Central memory CD8-positive, alpha-beta T cell (primary cell): ENCODE data around the gene ITGB1BP2.
A peak's percentile ranks its signal among the peaks of the same experiment; 100 is the strongest.
"Not testable (repeated sequence)": the region's sequence is repeated elsewhere in the genome, so short reads cannot be mapped to it uniquely, and the experiment has no call there.

Source experiments
- ATAC-seq: fragments of 150-1000 bp; cut with Tn5 transposase; replicated peaks from 2 replicates; pipeline ENCODE4 v1.10.0; 2022; ENCODE audit warnings: mild to moderate bottlenecking, moderate FRiP score, moderate number of reproducible peaks; ENCODE audit not compliant: poor library complexity, severe bottlenecking; ENCODE audit errors: extremely low read depth
- DNase-seq, 2 donors: peaks; one replicate each; pipeline ENCODE4 v3.0.0; 2021; ENCODE audit warnings: low spot score in 2 of 2
- H3K27ac Mint-ChIP-seq: one replicate; pipeline ENCODE4 v1.8.0; 2022; ENCODE audit warnings: low read depth, mild to moderate bottlenecking, moderate library complexity, mixed read lengths
- H3K27me3 Mint-ChIP-seq: one replicate; pipeline ENCODE4 v1.8.0; 2022; ENCODE audit warnings: mixed read lengths
- H3K36me3 Mint-ChIP-seq: one replicate; pipeline ENCODE4 v1.8.0; 2022; ENCODE audit warnings: mild to moderate bottlenecking, moderate library complexity, mixed read lengths; ENCODE audit not compliant: insufficient read depth
- H3K4me1 Mint-ChIP-seq: one replicate; pipeline ENCODE4 v1.8.0; 2022; ENCODE audit warnings: mixed read lengths
- H3K4me3 Mint-ChIP-seq: one replicate; pipeline ENCODE4 v1.8.0; 2022; ENCODE audit warnings: mild to moderate bottlenecking, moderate library complexity, mixed read lengths
- H3K9me3 Mint-ChIP-seq: one replicate; pipeline ENCODE4 v1.8.0; 2022; ENCODE audit warnings: mixed read lengths

The ITGB1BP2 gene

DNA sequence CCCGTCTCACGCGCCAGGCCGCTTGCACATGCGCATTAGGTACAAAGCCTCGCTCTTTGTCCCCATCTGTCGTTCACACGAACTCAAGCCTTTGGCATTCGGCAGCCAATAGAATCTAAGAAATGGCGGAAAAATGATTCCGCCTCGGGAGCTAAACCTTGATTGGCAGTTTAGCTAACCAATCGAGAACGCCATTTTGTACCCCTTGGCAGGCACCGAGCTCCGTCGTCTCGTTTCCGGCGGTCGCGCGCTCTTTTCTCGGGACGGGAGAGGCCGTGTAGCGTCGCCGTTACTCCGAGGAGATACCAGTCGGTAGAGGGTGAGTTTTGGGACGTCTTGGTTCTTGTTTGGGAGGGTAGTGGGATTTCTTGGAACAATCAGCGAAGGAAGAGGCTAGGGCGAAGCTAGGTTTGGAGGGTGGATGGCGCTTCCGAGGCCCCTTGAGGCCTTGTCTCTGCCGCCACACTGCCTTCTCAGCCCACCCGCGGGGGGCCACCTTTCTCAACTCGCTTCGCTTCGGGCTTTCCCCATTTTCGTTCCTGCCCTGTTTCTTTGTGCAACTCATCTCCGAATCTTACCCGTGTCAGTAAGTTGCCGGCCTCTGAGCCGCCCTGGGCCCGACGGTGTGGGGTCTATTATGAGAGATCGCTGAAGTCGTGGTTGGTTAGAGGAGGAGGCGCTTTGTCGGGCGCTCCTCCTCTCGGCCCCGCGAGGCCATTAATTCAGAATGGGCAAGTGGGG lies 18.0 kb upstream of the ITGB1BP2 start, which contains the start of gene NONO:
Gene NONO, plus strand, starts transcription at position 233 of the 741 bp plus-strand sequence. CDS start 7,003 bp downstream, outside the sequence.
- Mint-ChIP-seq H3K4me3 (peak within 1 kb of the TSS; percentile 95), H3K27ac (peak within 1 kb of the TSS; percentile 100), H3K9me3 (no peaks in the 10 kb centered on the region), H3K36me3 (peaks cover 15% of the 10 kb centered on the region), H3K27me3 (no peaks in the 10 kb centered on the region), H3K4me1 (peaks cover 5% of the 10 kb centered on the region)
- ATAC-seq (peak; percentile 88), DNase-seq (peak; percentile 57 to 83)

DNA sequence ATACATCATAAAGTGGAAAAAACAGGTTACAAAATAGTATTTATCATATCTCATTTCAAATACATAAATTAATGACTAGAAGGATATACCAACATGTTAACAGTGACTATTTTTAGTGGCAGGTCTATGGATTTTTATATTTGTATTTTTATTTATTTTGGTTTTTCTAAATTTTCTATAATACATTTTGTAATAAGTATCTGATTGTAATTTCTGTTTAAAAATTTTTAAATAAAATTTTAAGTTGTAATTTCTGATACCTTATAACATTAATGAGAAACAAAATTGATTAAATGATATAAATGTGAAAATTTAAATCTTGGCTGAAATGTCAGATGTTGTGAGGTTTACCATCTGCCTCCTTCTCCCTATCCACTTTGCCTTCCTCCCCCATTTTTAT lies 15.6 kb upstream of the ITGB1BP2 start:
- Mint-ChIP-seq H3K9me3 (no peaks in the 10 kb centered on the region), H3K27ac (no peak overlapping the region), H3K4me3 (peak overlapping the region; percentile 95), H3K36me3 (peaks cover 30% of the 10 kb centered on the region), H3K27me3 (no peaks in the 10 kb centered on the region), H3K4me1 (peaks cover 10% of the 10 kb centered on the region)
- DNase-seq, result no peak
- no peak for ATAC-seq

DNA sequence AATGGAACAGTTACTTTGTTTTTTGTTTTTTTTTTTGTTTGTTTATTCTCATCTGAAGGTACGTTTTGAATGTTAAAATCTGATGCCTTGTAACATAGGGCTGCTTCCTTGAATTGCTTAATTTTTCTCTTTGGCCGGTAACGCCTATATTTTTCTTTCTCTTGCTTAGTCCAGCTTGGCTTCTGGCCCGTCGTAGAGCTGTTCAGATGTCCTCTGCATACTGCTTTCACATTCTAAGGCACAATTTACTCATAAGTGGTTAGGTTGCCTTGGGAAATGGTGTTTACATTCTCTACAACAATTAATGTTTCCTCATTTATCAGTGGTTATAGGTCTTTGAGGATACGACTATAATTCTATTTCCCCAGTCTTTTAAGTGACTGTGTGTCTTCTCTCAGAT lies 10.2 kb upstream of the ITGB1BP2 start:
- no peak for ATAC-seq
- Mint-ChIP-seq H3K4me3 (no peak overlapping the region), H3K36me3 (peaks cover 67% of the 10 kb centered on the region), H3K27ac (no peak overlapping the region), H3K4me1 (peaks cover 11% of the 10 kb centered on the region), H3K9me3 (no peaks in the 10 kb centered on the region), H3K27me3 (no peaks in the 10 kb centered on the region)
- no peak for DNase-seq

DNA sequence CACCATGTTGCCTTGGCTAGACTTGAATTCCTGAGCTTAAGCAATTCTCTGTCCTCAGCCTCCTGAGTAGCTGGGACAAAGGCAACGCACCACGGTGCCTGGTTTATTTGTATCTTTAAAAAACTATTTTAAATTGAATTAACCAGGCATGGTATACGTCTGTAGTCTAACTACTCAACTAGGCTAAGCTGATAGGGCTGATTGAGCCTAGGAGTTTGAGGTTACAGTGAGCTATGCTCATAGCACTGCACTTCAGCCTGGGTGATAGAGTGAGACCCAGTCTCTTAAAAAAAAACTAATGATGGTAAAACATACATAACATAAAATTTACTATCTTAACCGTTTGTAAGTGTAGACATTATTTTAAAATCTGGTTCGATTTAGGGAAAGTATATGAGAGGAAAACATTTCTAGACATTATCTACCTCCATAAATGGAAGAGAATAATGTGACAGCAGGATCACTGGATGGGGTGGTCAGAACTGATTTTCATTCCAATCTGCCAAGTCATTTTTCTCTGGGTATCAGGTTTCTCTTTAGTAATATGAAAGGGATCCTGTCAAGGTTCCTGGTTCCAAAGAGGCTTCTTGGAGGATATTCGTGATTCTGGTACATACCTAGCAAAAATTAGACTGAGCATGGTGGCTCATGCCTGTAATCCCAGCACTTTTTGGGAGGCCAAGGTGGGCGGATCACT lies 8.7 kb upstream of the ITGB1BP2 start:
- H3K9me3 Mint-ChIP-seq, result no peaks in the 10 kb centered on the region
- ATAC-seq, result no peak
- H3K27me3 Mint-ChIP-seq, result no peaks in the 10 kb centered on the region
- peaks cover 11% of the 10 kb centered on the region for H3K4me1 Mint-ChIP-seq
- H3K4me3 Mint-ChIP-seq, result no peak overlapping the region
- peaks cover 77% of the 10 kb centered on the region for H3K36me3 Mint-ChIP-seq
- DNase-seq, result no peak
- H3K27ac Mint-ChIP-seq, result no peak overlapping the region

DNA sequence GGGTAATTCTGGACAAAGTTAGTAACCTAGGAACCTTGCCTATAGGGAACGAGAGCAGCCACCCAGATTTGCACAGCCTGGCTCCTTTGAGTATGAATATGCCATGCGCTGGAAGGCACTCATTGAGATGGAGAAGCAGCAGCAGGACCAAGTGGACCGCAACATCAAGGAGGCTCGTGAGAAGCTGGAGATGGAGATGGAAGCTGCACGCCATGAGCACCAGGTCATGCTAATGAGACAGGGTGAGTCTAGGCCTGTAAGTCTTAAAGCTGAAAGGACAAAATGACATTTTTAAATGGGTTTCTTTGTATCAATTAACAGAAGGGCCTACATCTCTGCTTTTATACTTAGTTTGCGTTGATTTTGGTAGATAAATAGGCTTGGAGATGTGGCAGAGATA lies 4.7 kb upstream of the ITGB1BP2 start:
- H3K4me1 Mint-ChIP-seq, result no peaks in the 10 kb centered on the region
- H3K27me3 Mint-ChIP-seq, result no peaks in the 10 kb centered on the region
- no peaks in the 10 kb centered on the region for H3K9me3 Mint-ChIP-seq
- H3K27ac Mint-ChIP-seq, result peak overlapping the region; percentile 29
- no peak for DNase-seq
- no peak overlapping the region for H3K4me3 Mint-ChIP-seq
- peaks cover 89% of the 10 kb centered on the region for H3K36me3 Mint-ChIP-seq
- ATAC-seq, result no peak

DNA sequence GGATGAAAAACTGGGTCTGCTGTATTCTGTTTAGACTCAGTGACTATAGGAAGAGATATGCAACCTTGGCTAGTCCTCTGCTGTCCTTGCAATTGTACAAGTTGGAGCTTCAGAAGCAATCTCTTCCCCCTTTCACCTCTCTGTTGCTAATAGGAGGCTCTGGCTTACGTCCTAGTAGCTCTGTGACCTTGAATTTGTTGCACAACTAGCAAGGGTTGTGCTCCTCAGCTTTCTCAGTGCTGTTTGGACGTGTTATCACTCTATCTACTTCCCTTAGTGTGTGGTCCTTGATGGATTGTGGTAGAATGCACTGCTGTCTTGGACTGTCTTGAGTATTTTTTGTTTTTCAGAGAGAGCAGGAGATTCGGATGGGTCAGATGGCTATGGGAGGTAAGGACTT lies 3.4 kb upstream of the ITGB1BP2 start:
- peaks cover 79% of the 10 kb centered on the region for H3K36me3 Mint-ChIP-seq
- H3K27ac Mint-ChIP-seq, result no peak overlapping the region
- no peaks in the 10 kb centered on the region for H3K27me3 Mint-ChIP-seq
- no peaks in the 10 kb centered on the region for H3K9me3 Mint-ChIP-seq
- DNase-seq (no peak), ATAC-seq (no peak)
- peaks cover 8% of the 10 kb centered on the region for H3K4me1 Mint-ChIP-seq
- no peak overlapping the region for H3K4me3 Mint-ChIP-seq

DNA sequence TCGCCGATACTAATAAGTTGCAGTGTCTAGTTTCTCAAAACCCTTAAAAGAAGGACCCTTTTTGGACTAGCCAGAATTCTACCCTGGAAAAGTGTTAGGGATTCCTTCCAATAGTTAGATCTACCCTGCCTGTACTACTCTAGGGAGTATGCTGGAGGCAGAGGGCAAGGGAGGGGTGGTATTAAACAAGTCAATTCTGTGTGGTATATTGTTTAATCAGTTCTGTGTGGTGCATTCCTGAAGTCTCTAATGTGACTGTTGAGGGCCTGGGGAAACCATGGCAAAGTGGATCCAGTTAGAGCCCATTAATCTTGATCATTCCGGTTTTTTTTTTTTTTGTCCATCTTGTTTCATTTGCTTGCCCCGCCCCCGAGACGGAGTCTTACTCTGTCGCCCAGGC lies 1.5 kb upstream of the ITGB1BP2 start:
- Mint-ChIP-seq H3K36me3 (peaks cover 63% of the 10 kb centered on the region), H3K4me3 (peak overlapping the region; percentile 39), H3K27ac (peak overlapping the region; percentile 38)
- H3K4me1 Mint-ChIP-seq, H3K27me3 Mint-ChIP-seq, H3K9me3 Mint-ChIP-seq, DNase-seq, ATAC-seq: not testable (repeated sequence)

DNA sequence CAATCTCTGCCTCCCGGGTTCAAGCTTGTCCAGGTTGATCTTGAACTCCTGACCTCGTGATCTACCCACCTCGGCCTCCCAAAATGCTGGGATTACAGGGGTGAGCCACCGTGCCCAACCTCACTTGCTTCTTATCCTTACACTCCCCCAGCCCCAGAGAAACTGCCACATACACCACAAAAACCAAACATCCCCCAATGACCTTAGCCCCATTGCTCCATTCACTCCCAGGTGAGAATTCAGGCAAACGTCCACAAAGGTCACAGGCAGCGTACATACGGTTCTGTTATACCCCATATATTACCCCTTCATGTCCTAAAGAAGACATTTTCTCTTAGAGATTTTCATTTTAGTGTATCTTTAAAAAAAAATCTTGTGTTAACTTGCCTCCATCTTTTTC lies 1.1 kb upstream of the ITGB1BP2 start:
- DNase-seq, H3K4me1 Mint-ChIP-seq, H3K27me3 Mint-ChIP-seq, ATAC-seq, H3K9me3 Mint-ChIP-seq: not testable (repeated sequence)
- H3K36me3 Mint-ChIP-seq, result peaks cover 59% of the 10 kb centered on the region
- H3K27ac Mint-ChIP-seq, result peak overlapping the region; percentile 38
- peak overlapping the region; percentile 39 for H3K4me3 Mint-ChIP-seq

DNA sequence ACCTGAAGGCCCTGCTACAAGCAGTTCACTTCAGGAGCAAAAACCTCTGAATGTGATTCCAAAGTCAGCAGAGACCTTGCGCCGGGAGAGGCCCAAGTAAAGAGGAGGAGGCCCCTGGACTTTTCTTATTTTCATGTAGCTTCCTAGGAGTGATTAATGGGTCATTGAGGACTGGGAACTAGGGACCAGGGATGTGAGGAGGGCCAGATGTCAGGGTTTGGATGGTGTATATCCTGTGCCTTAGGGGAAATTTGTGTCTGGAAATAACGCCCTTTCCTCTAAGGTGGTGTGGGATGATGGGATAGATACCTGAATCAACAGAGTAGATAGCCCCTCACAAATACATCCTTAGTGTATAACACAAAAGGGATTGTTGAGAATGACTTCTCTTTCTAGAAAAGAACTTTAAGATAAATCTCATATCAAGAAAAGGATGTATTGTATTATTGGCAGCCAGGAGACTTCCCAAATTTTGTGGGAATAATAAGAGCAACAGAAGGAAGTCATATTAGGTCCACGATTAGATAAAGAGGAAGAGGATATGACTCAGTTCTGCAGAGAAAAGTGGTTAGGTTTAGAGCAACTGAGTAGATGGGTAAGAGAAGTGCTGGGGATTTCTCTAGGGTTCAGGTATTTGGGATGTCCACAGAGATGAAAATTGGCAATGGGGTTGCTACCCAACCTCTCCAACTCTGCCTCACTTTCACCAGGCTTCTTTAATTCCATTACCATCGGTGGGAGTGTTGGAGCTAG lies 1.1 kb downstream of the ITGB1BP2 start:
- peaks cover 40% of the 10 kb centered on the region for H3K36me3 Mint-ChIP-seq
- H3K4me3 Mint-ChIP-seq, result no peak overlapping the region
- H3K27me3 Mint-ChIP-seq, result no peaks in the 10 kb centered on the region
- H3K27ac Mint-ChIP-seq, result no peak overlapping the region
- DNase-seq (no peak), ATAC-seq (no peak)
- no peaks in the 10 kb centered on the region for H3K9me3 Mint-ChIP-seq
- H3K4me1 Mint-ChIP-seq, result peaks cover 8% of the 10 kb centered on the region

DNA sequence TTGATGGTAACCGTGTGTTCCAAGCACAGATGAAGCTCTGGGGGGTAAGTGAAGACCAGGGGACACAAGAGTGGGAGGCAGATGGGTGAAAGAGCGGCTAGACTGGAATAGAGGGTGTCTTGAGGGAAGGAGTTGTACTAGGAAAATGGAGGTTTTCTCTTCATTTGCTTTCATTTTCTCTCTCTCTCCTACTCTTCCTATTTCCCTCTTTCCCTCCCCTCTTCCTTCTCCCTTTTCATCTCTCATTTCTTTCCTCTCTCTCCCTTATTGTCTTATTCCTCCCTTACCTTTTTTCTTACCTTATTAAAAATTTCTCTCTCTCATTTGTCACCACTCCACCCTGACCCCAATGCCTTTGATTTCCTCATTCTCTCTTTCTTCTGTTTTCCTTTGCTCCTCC lies 3.0 kb downstream of the ITGB1BP2 start:
- no peak for DNase-seq
- peak overlapping the region; percentile 71 for H3K27ac Mint-ChIP-seq
- no peak overlapping the region for H3K4me3 Mint-ChIP-seq
- H3K4me1 Mint-ChIP-seq, result peaks cover 8% of the 10 kb centered on the region
- H3K27me3 Mint-ChIP-seq, result no peaks in the 10 kb centered on the region
- ATAC-seq, result no peak
- no peaks in the 10 kb centered on the region for H3K9me3 Mint-ChIP-seq
- peaks cover 25% of the 10 kb centered on the region for H3K36me3 Mint-ChIP-seq

DNA sequence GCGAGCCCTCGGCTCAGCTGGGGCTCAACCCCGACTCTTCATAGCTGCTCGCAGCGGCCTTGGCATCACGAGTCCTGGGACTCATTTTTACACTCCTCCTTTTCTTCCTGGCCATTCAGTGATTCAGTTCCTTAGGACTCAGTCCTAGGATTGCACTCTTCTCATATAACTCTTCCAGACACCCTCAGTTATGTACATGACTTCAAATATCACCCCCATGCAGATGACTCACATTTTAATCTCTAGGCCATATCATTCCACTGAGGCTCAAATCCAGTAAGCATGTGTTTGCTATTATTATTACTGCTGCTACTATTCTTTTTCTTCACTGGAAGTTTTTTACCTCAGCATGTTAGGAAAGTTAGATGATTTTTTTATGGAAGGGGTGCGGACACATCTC lies 14.4 kb downstream of the ITGB1BP2 start:
- no peaks in the 10 kb centered on the region for H3K9me3 Mint-ChIP-seq
- ATAC-seq (no peak), DNase-seq (no peak)
- H3K4me3 Mint-ChIP-seq, result no peak overlapping the region
- H3K36me3 Mint-ChIP-seq, result no peaks in the 10 kb centered on the region
- H3K27me3 Mint-ChIP-seq, result no peaks in the 10 kb centered on the region
- H3K4me1 Mint-ChIP-seq, result no peaks in the 10 kb centered on the region
- H3K27ac Mint-ChIP-seq, result peak overlapping the region; percentile 3

DNA sequence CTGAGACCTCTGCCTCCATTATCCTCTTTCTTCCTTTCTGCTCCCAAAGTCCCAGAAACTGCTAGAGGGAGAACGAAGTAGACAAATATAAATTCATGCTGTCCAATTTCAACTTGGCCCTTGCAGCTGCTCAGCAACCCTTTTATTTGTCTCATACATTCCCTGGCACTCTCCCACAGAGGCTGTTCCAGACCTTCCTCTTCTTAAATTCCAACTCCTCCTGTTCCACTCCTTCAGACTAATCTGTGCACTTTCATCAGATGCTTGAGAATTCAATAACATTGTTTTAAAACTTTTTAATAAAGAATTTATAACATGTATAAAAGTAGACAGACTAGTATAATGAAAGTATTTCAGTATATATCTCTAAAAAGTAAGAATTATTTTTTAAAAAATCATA lies 15.4 kb downstream of the ITGB1BP2 start:
- H3K27me3 Mint-ChIP-seq, H3K4me3 Mint-ChIP-seq, H3K36me3 Mint-ChIP-seq, H3K9me3 Mint-ChIP-seq, ATAC-seq, H3K4me1 Mint-ChIP-seq, H3K27ac Mint-ChIP-seq, DNase-seq: not testable (repeated sequence)
